Mucosa of descending colon (tissue), 3 donors: Measurements from ENCODE around the gene CDKN3. TPM values are rescaled to one million over a fixed set of nuclear protein-coding genes. Genes with fewer than 3 reads are reported as not detected.

Experiments used
- ATAC-seq: fragments of 200-7000 bp; cut with Tn5 transposase; one replicate; pipeline ENCODE4 v1.9.1; 2020; ENCODE audit warnings: mild to moderate bottlenecking, moderate library complexity
- DNase-seq, 3 donors: peaks; one replicate each; pipeline ENCODE4 v3.0.0-alpha.2; 2020
- H3K36me3 ChIP-seq: fragments of 200-600 bp; one replicate; pipeline ENCODE4 v1.8.0; 2021; ENCODE audit warnings: low read depth, mild to moderate bottlenecking
- H3K4me1 ChIP-seq: fragments of 200-600 bp; one replicate; pipeline ENCODE4 v1.8.0; 2021; ENCODE audit warnings: low read depth, mild to moderate bottlenecking
- H3K4me3 ChIP-seq: fragments of 200-600 bp; one replicate; pipeline ENCODE4 v1.8.0; 2021; ENCODE audit warnings: mild to moderate bottlenecking
- H3K9me3 ChIP-seq: fragments of 200-600 bp; one replicate; pipeline ENCODE4 v1.8.0; 2021; ENCODE audit warnings: mild to moderate bottlenecking
- CTCF ChIP-seq: fragments of 200-600 bp; IDR thresholded peaks from one replicate; pipeline ENCODE4 v1.8.0; 2022; ENCODE audit warnings: antibody characterized with exemption, mild to moderate bottlenecking
- intact Hi-C, 2 donors: fragments of 100-400 bp; cut with DNase I in 1 of 2; cut with micrococcal nuclease in 1 of 2; formaldehyde crosslinking; loops; one replicate each; pipeline versions ENCODE4 v1.11.0 to v1.11.1; 2022; cut with DNase I, micrococcal nuclease
- total RNA-seq, 3 donors: library from RNA; stranded (reverse); fragmentation: NEBNext Ultra II Directional in 2 of 3; extraction: Animal tissue kit (Norgen Biotek cat#: 25700) in 2 of 3; gene quantifications; one replicate each; pipeline versions ENCODE4 v1.2.1 to v1.2.4, GENCODE V29; 2021 to 2023
- donor health status: DM: no; HTN: no; CAD: no; lungs with moderate emphysema.
- donor health status: DM: no; HTN: no; CAD: no.
- donor health status: DM: no; HTN: yes; CAD: no.

Gene CDKN3
- total RNA-seq, 3 donors from 2014 or later: 1.7 to 18.2 (median 3.4) TPM

DNA sequence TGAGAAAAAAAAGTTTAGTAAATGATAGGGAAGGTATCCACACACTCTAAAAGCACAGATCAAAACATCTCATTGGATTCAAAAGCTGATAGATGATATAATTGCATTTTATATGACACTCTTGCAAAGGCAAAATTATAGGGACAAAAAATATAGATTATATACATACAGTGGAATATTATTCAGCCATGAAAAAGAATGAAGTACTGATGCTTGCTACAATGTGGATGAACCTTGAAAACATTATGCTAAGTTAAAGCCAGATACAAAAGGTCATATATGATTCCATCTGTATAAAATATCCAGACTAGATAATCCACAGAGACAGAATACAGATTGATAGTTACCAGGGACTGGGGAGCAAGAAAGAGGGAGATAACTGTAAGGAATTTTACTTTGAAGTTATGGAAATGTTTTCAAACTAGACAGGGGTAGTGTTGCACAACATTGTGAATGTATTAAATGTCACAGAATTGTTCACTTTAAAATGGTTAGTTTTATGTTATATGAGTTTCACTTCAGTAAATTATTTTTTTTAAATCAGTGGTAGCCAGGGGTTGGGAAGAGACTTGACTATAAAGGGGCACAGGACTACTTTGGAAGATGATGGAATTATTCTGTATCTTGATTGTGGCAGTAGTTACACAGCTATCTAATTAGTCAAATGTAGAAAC is 41.7 kb upstream of the CDKN3 start:
- no peak for ATAC-seq
- no peak for TF ChIP-seq CTCF
- intact Hi-C loops: no loop called here
- Histone ChIP-seq H3K4me1 (peaks cover 7% of the 10 kb centered on the region), H3K4me3 (no peak overlapping the region), H3K36me3 (no peaks in the 10 kb centered on the region), H3K9me3 (no peaks in the 10 kb centered on the region)
- no peak for DNase-seq

- TF ChIP-seq CTCF: no peak
- ATAC-seq: no peak
- H3K9me3 ChIP-seq: no peaks in the 10 kb centered on the region
- no peak for DNase-seq
- intact Hi-C loops: no loop called here
- H3K36me3 ChIP-seq: no peaks in the 10 kb centered on the region
- peaks cover 7% of the 10 kb centered on the region for H3K4me1 ChIP-seq
- no peak overlapping the region for H3K4me3 ChIP-seq
Measured at GRCh38 chr14:54355698-54356097, 41.1 kb upstream of the CDKN3 start.

DNA sequence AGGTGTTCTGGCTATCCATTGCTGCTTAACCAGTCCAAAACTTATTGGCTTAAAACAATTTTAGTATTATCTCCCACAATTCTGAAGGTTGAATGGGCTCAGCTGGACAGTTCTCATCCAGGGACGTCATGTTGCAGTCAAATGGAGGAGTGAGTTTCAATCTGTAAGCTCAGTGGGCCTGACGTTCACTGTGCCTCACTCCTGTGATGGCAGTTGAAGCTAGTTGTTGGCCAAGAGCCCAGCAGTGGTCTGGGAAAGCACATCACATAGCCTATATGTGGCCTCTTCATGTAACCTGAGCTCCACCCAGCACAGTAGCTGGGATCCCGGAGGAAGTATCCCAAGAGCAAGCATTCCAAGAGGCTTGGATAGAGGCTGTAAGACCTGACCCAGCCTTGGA is 40.6 kb upstream of the CDKN3 start:
- H3K36me3 ChIP-seq: no peaks in the 10 kb centered on the region
- TF ChIP-seq CTCF: no peak
- ATAC-seq (no peak), DNase-seq (no peak)
- no peaks in the 10 kb centered on the region for H3K9me3 ChIP-seq
- H3K4me3 ChIP-seq: no peak overlapping the region
- intact Hi-C loops: no loop called here
- peaks cover 7% of the 10 kb centered on the region for H3K4me1 ChIP-seq

- H3K9me3 ChIP-seq: no peaks in the 10 kb centered on the region
- ATAC-seq: no peak
- no peak overlapping the region for H3K4me3 ChIP-seq
- no peaks in the 10 kb centered on the region for H3K36me3 ChIP-seq
- H3K4me1 ChIP-seq: no peaks in the 10 kb centered on the region
- DNase-seq: no peak
- intact Hi-C loops: no loop called here
- TF ChIP-seq CTCF: no peak
Measured at GRCh38 chr14:54360667-54361066, 36.1 kb upstream of the CDKN3 start.

DNA sequence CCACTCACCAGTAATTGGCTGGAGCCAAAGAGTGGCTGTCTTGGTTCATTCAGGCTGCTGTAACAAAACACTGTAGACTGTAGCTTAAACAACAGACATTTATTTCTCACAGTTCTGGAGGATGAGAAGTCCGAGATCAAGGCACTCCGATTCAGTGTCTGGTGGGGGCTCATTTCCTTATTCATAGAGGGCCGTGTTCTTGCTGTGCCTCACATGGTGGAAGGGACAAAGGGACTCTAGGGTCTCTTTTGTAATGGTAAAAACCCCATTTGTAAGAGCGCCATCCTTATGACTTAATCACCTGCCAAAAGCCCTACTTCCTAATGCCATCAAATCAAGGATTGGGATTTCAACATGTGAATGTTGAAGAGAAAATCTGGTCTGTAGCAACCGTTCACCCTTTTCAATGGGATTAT is 34.7 kb upstream of the CDKN3 start:
- ATAC-seq: no peak
- H3K36me3 ChIP-seq: no peaks in the 10 kb centered on the region
- DNase-seq: no peak
- no peaks in the 10 kb centered on the region for H3K4me1 ChIP-seq
- no peak overlapping the region for H3K4me3 ChIP-seq
- no peak for TF ChIP-seq CTCF
- intact Hi-C loops: no loop called here
- H3K9me3 ChIP-seq: no peaks in the 10 kb centered on the region
